Suprapubic skin (tissue), 4 donors: ENCODE measurements around the gene SHANK3. TPM values are rescaled to one million over a fixed set of nuclear protein-coding genes. Genes with fewer than 3 reads are reported as not detected.

Experiments used
- DNase-seq, 2 donors: peaks; one replicate each; pipeline ENCODE4 v3.0.0-alpha.2; 2019; ENCODE audit warnings: low spot score in 2 of 2
- H3K27ac ChIP-seq: fragments of 200-600 bp; sonication (generic); one replicate; pipeline ENCODE4 v1.5.1; 2019
- H3K27me3 ChIP-seq: fragments of 200-600 bp; sonication (generic); one replicate; pipeline ENCODE4 v1.5.1; 2019
- H3K36me3 ChIP-seq: fragments of 200-600 bp; sonication (generic); one replicate; pipeline ENCODE4 v1.5.1; 2019
- H3K4me1 ChIP-seq: fragments of 200-600 bp; sonication (generic); one replicate; pipeline ENCODE4 v1.5.1; 2019
- H3K4me3 ChIP-seq: fragments of 200-600 bp; sonication (generic); one replicate; pipeline ENCODE4 v1.5.1; 2019; ENCODE audit warnings: mild to moderate bottlenecking
- H3K9me3 ChIP-seq: fragments of 200-600 bp; sonication (generic); one replicate; pipeline ENCODE4 v1.5.1; 2019
- EP300 ChIP-seq: sonication (generic); formaldehyde crosslinking; IDR thresholded peaks from one replicate; pipeline ENCODE4 v1.6.1; 2017; ENCODE audit warnings: antibody characterized with exemption
- POLR2A ChIP-seq, 2 donors: fragments of 450-650 bp; IDR thresholded peaks; one replicate each; pipeline ENCODE4 v1.6.1; 2017; ENCODE audit warnings: antibody characterized with exemption in 2 of 2, mild to moderate bottlenecking in 2 of 2, moderate library complexity in 2 of 2
- POLR2AphosphoS5 ChIP-seq, 3 donors: sonication (generic); formaldehyde crosslinking; IDR thresholded peaks; one replicate each; pipeline ENCODE4 v1.6.1; 2017; ENCODE audit warnings: antibody characterized with exemption in 3 of 3
- WGBS: methylation state at CpG from one replicate; pipeline ENCODE4 v1.1.5; 2018; 5-methylcytosine and 5-hydroxymethylcytosine counted together
- total RNA-seq, 4 donors: library from RNA; depleted of rRNA; stranded (reverse); fragments of >200 nt; gene quantifications; one replicate each; pipeline ENCODE4 v1.1.0, GENCODE V29; 2016
- TF ChIP-seq, protein P1 (sequence below), 2 donors: fragments of 200-600 bp in 1 of 2; fragments of 450-650 bp in 1 of 2; sonication (generic) in 1 of 2; IDR thresholded peaks; one replicate each; pipeline ENCODE4 v1.5.1; 2016 to 2019; ENCODE audit warnings: antibody characterized with exemption in 2 of 2, mild to moderate bottlenecking in 1 of 2, moderate library complexity in 1 of 2

SHANK3 gene
- total RNA-seq, 4 donors from 2014 or later: 2.9 to 15.9 (median 9.5) TPM

DNA sequence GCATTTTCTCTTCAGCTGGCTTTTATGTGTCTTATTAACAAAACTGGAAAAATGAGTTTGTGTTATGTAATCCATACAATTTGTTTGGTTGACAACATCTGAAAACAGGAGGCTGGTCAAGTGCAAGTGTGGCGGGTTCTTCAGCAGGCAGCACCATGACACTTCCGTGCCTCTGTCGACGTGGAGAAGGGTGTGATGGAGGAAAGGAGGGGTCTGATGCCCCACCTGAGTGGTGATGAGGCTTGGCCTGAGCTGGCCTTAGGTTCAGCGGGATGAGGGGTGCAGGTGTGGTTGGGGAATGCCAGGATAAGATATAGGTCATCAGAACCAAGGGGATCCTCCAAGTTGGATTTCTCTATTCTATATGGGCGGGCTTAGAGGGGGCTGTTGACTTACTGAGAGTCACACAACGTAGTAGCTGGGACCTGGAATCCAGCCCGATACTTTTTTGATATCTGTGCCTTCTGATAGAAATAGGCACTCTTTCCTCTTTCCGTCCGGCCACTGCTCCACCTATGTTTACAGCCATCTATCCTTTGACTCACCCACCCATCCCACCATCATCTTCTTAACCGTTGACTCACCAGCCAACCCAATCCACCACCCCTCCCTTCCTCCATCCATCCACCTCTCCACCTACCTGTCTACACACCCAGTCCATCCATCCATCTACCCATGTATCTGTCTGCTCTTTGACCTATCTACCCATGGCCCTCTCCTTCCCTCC, 29.0 kb downstream of the SHANK3 start:
- Histone ChIP-seq H3K9me3 (no peaks in the 10 kb centered on the region), H3K27ac (no peak overlapping the region), H3K4me3 (no peak overlapping the region), H3K36me3 (peaks cover 6% of the 10 kb centered on the region), H3K4me1 (peaks cover 20% of the 10 kb centered on the region), H3K27me3 (peaks cover 4% of the 10 kb centered on the region)
- no peak for DNase-seq
- TF ChIP-seq POLR2AphosphoS5 (IDR thresholded peaks at IDR 0.05): no peak
- TF ChIP-seq, protein P1, sequence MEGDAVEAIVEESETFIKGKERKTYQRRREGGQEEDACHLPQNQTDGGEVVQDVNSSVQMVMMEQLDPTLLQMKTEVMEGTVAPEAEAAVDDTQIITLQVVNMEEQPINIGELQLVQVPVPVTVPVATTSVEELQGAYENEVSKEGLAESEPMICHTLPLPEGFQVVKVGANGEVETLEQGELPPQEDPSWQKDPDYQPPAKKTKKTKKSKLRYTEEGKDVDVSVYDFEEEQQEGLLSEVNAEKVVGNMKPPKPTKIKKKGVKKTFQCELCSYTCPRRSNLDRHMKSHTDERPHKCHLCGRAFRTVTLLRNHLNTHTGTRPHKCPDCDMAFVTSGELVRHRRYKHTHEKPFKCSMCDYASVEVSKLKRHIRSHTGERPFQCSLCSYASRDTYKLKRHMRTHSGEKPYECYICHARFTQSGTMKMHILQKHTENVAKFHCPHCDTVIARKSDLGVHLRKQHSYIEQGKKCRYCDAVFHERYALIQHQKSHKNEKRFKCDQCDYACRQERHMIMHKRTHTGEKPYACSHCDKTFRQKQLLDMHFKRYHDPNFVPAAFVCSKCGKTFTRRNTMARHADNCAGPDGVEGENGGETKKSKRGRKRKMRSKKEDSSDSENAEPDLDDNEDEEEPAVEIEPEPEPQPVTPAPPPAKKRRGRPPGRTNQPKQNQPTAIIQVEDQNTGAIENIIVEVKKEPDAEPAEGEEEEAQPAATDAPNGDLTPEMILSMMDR (IDR thresholded peaks at IDR 0.05): no peak
- no peak for TF ChIP-seq EP300
- TF ChIP-seq POLR2A (IDR thresholded peaks at IDR 0.05): no peak
- 84% methylated on average over 11 of the region's 11 CpGs for WGBS

DNA sequence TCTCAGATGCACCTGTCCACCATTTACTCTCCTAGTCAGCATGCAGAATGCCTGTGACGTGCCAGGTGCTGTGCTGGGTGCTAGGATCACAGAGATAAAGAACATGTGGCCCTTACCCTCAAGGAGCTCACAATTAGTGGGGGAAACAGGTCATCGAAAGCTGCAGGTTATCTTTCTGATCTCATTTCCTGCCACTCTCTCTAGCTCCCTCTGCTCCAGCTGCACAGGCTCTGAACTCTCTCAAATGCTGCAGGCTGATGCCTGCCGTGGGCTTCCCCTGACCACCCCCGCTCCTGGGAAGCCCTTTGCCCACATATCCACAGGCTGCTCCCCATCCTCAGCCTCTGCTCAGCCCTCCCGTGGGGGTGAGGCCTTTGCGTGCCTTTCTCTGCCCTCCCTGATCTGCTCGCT, 29.6 kb downstream of the SHANK3 start:
- peak in 1 of 2 donors; percentile 60 for DNase-seq
- Histone ChIP-seq H3K27ac (no peak overlapping the region), H3K9me3 (no peaks in the 10 kb centered on the region), H3K36me3 (peaks cover 6% of the 10 kb centered on the region), H3K4me3 (no peak overlapping the region), H3K27me3 (peaks cover 4% of the 10 kb centered on the region), H3K4me1 (peaks cover 14% of the 10 kb centered on the region)
- WGBS: 80% methylated on average over 7 of the region's 7 CpGs
- TF ChIP-seq POLR2A (IDR thresholded peaks at IDR 0.05) (no peak), POLR2AphosphoS5 (IDR thresholded peaks at IDR 0.05) (no peak), EP300 (no peak)
- TF ChIP-seq, protein P1 (IDR thresholded peaks at IDR 0.05): no peak

DNA sequence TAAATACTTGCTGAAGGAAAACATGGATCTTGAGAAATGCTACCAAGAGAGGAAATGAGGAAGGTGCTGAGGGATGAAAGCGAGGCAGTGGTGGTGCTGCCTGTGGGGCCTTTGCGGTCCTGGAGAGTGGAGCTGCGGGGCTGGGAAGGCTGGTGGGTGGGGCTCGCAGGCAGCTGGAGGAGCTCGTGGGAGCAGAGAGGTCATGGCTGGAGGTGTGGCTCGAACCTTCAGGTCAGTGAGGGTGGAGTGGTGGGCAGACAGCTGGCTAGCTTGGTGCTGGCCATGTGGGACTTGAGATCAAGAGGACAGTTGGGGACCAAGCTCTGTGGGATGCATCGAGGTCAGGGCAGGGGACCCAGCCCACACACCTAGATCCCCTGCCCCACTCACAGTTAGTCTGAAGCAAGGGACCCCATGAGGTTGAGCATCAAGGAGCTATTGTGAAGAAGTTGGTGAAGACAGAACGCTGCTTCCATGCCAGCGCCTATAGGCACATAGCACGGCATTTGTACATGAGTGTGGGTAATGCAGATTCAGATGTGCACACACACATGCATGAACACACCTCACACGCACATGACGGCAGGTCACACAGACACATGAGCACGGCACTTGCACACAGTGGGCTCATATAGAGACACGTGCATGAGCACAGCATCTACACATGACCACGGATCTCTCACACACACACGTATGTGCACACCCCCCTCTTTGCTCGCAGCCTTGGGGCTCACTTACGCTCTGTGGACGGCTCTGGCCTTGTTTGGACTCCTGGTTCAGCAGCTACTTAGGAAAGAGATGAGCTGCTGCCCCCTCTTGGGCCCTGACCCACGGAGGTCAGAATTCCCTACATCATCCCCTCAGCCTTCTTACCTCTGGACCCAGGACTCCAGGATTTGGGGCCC, 30.4 kb downstream of the SHANK3 start:
- WGBS: 85% methylated on average over 14 of the region's 20 CpGs
- Histone ChIP-seq H3K27ac (no peak overlapping the region), H3K4me3 (no peak overlapping the region), H3K27me3 (peaks cover 4% of the 10 kb centered on the region), H3K9me3 (no peaks in the 10 kb centered on the region), H3K36me3 (peaks cover 6% of the 10 kb centered on the region), H3K4me1 (peaks cover 9% of the 10 kb centered on the region)
- TF ChIP-seq, protein P1 (IDR thresholded peaks at IDR 0.05): no peak
- TF ChIP-seq POLR2A (IDR thresholded peaks at IDR 0.05) (no peak), EP300 (no peak), POLR2AphosphoS5 (IDR thresholded peaks at IDR 0.05) (no peak)
- DNase-seq: peak; percentile 55 to 65

DNA sequence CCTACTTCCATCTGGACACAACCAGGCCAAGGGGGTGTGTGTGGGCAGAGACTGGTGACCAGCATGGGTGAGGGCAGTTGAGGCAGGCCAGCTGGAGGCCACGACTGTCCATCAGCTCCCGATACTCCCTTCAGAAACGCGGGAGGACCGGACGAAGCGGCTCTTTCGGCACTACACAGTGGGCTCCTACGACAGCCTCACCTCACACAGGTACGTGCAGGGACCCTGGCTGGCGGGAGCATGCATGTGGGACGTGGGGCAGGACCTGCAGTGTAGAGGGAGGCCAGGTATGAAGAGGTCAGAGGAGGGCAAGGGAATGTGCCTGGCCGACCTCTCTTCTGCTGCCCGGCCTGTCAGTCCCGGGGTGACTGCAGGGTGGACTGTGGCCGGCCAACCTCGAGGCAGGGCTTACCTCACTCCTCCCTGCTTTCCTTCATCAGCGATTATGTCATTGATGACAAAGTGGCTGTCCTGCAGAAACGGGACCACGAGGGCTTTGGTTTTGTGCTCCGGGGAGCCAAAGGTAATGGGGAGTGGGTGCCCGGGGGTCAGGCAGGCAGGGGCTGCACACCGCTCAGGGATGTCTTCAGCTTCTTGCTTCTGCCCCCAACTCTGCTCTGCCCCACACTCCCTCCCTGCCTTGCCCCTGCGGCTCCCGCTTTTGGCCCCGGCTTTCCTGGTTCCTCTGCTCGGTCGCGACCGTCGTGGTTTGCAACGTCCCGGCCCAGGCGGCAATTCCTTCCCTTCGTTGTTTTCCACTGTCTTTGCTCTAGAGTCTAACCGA, 31.3 kb downstream of the SHANK3 start:
- peaks cover 6% of the 10 kb centered on the region for H3K36me3 ChIP-seq
- no peak overlapping the region for H3K4me3 ChIP-seq
- TF ChIP-seq POLR2AphosphoS5 (IDR thresholded peaks at IDR 0.05) (no peak), EP300 (no peak), POLR2A (IDR thresholded peaks at IDR 0.05) (no peak)
- TF ChIP-seq, protein P1 (IDR thresholded peaks at IDR 0.05): no peak
- no peak overlapping the region for H3K27ac ChIP-seq
- DNase-seq: peak; percentile 59 to 71
- peaks cover 5% of the 10 kb centered on the region for H3K4me1 ChIP-seq
- no peaks in the 10 kb centered on the region for H3K27me3 ChIP-seq
- WGBS: 88% methylated on average over 32 of the region's 36 CpGs
- H3K9me3 ChIP-seq: no peaks in the 10 kb centered on the region
